ENCODE results near the gene ASXL1.
"Not testable (repeated sequence)": the region's sequence is repeated elsewhere in the genome, so short reads cannot be mapped to it uniquely, and the experiment has no call there.

The ASXL1 gene

GRCh38 chr20:32363492-32363891 is 5.4 kb downstream of the ASXL1 start:
- DNase-seq, result no peak

- DNase-seq, result no peak
Measured at GRCh38 chr20:32364554-32365208, 6.5 kb downstream of the ASXL1 start.

GRCh38 chr20:32365564-32365963 is 7.4 kb downstream of the ASXL1 start:
- no peak for DNase-seq

- no peak for DNase-seq
Measured at GRCh38 chr20:32366380-32366779, 8.2 kb downstream of the ASXL1 start.

GRCh38 chr20:32368323-32368722 is 10.2 kb downstream of the ASXL1 start:
- no peak for DNase-seq

GRCh38 chr20:32368925-32369324 is 10.8 kb downstream of the ASXL1 start:
- no peak for DNase-seq

GRCh38 chr20:32370897-32371296 is 12.8 kb downstream of the ASXL1 start:
- DNase-seq, result no peak

GRCh38 chr20:32378461-32378860 is 20.3 kb downstream of the ASXL1 start:
- DNase-seq, result no peak

- not testable (repeated sequence) for DNase-seq
Measured at GRCh38 chr20:32380037-32380436, 21.9 kb downstream of the ASXL1 start.

- DNase-seq, result no peak
Measured at GRCh38 chr20:32380745-32381144, 22.6 kb downstream of the ASXL1 start.

- DNase-seq, result no peak
Measured at GRCh38 chr20:32382102-32382950, 24.2 kb downstream of the ASXL1 start.

GRCh38 chr20:32383441-32383840 is 25.3 kb downstream of the ASXL1 start:
- DNase-seq, result not testable (repeated sequence)

GRCh38 chr20:32385541-32385940 is 27.4 kb downstream of the ASXL1 start:
- DNase-seq, result no peak

GRCh38 chr20:32386091-32386490 is 28.0 kb downstream of the ASXL1 start:
- DNase-seq, result no peak

- no peak for DNase-seq
Measured at GRCh38 chr20:32387252-32387651, 29.1 kb downstream of the ASXL1 start.

GRCh38 chr20:32391003-32391402 is 32.9 kb downstream of the ASXL1 start:
- no peak for DNase-seq

- no peak for DNase-seq
Measured at GRCh38 chr20:32395066-32395465, 36.9 kb downstream of the ASXL1 start.

GRCh38 chr20:32396646-32397160 is 38.6 kb downstream of the ASXL1 start:
- no peak for DNase-seq

GRCh38 chr20:32397567-32398084 is 39.5 kb downstream of the ASXL1 start:
- DNase-seq, result no peak

- DNase-seq, result no peak
Measured at GRCh38 chr20:32400476-32400875, 42.3 kb downstream of the ASXL1 start.

GRCh38 chr20:32404017-32404416 is 45.9 kb downstream of the ASXL1 start:
- no peak for DNase-seq

GRCh38 chr20:32406701-32407100 is 48.6 kb downstream of the ASXL1 start:
- no peak for DNase-seq

GRCh38 chr20:32407131-32407750 is 49.1 kb downstream of the ASXL1 start:
- DNase-seq, result peak; percentile 75

Measured in activated CD8-positive, alpha-beta memory T cell treated with anti-CD3 and anti-CD28 coated beads for 24 hours (primary cell).